Adrenal gland (tissue), 5 donors: ENCODE results near the gene SLC43A1.

Source experiments
- POLR2A ChIP-seq, 2 donors: fragments of 450-650 bp; IDR thresholded peaks; one replicate each; pipeline ENCODE4 v1.6.1; 2017; ENCODE audit warnings: antibody characterized with exemption in 2 of 2, mild to moderate bottlenecking in 2 of 2, moderate library complexity in 1 of 2
- TF ChIP-seq, protein P1 (sequence below), 6 experiments: fragments of 450-650 bp in 4 of 6; fragments of 200-600 bp in 2 of 6; sonication (generic) in 1 of 6; IDR thresholded peaks; 1 replicate in 5 of 6; 2 replicates in 1 of 6; pipeline versions ENCODE4 v1.5.1 to v1.8.0; 2016 to 2021; ENCODE audit warnings: antibody characterized with exemption in 6 of 6, mild to moderate bottlenecking in 2 of 6, moderate library complexity in 1 of 6
- donor health status: DM: no; HTN: no; CAD: no.

DNA sequence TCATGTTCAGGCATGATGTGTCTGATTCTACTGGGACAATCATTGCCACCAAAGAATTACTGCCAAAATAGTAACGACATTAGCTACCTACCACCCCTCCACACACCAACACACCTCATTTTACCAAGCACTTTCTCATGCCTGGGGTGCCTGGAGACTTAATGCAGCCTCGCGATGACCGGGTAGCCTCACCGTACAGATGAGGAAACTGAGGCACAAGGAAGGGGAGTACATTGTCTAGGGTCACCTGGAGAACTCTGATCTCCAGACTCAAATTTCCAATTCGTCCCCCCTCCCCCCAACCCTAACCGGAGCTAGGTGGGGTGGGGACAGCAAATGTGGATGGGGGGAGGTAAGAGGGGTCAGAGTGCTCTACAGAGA, 57.9 kb downstream of the SLC43A1 start:
- TF ChIP-seq, protein P1, sequence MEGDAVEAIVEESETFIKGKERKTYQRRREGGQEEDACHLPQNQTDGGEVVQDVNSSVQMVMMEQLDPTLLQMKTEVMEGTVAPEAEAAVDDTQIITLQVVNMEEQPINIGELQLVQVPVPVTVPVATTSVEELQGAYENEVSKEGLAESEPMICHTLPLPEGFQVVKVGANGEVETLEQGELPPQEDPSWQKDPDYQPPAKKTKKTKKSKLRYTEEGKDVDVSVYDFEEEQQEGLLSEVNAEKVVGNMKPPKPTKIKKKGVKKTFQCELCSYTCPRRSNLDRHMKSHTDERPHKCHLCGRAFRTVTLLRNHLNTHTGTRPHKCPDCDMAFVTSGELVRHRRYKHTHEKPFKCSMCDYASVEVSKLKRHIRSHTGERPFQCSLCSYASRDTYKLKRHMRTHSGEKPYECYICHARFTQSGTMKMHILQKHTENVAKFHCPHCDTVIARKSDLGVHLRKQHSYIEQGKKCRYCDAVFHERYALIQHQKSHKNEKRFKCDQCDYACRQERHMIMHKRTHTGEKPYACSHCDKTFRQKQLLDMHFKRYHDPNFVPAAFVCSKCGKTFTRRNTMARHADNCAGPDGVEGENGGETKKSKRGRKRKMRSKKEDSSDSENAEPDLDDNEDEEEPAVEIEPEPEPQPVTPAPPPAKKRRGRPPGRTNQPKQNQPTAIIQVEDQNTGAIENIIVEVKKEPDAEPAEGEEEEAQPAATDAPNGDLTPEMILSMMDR (IDR thresholded peaks at IDR 0.05) = no peak
- TF ChIP-seq POLR2A (IDR thresholded peaks at IDR 0.05) = no peak
